HG03135 (cell line): ENCODE data around the gene OGA.

ENCODE experiments used
- ATAC-seq: cut with Tn5 transposase; IDR thresholded peaks from one replicate; pipeline ENCODE4 v1.9.1; 2021; ENCODE audit warnings: mild to moderate bottlenecking, moderate library complexity; ENCODE audit not compliant: unreplicated experiment

Gene OGA

GRCh38 chr10:101837748-101838147, 19.5 kb upstream of the OGA start:
- ATAC-seq = no peak

GRCh38 chr10:101835362-101835761, 17.1 kb upstream of the OGA start:
- no peak for ATAC-seq

- ATAC-seq = no peak
These were observed 16.1 kb upstream of the OGA start for GRCh38 chr10:101834341-101834740.

- ATAC-seq = no peak
These were observed 15.2 kb upstream of the OGA start for GRCh38 chr10:101833466-101833865.

GRCh38 chr10:101832325-101832771, 14.1 kb upstream of the OGA start:
- no peak for ATAC-seq

- no peak for ATAC-seq
These were observed 13.0 kb upstream of the OGA start for GRCh38 chr10:101831169-101831811.

- peak; percentile 53 for ATAC-seq
These were observed 12.3 kb upstream of the OGA start for GRCh38 chr10:101830322-101831168.

GRCh38 chr10:101829561-101830315, 11.5 kb upstream of the OGA start:
- peak; percentile 26 for ATAC-seq

- ATAC-seq = no peak
These were observed 10.7 kb upstream of the OGA start for GRCh38 chr10:101828766-101829551.

- no peak for ATAC-seq
These were observed 9.8 kb upstream of the OGA start for GRCh38 chr10:101827919-101828600.

- ATAC-seq = no peak
These were observed 8.7 kb upstream of the OGA start for GRCh38 chr10:101826852-101827434.

- no peak for ATAC-seq
These were observed 6.5 kb upstream of the OGA start for GRCh38 chr10:101824736-101825135.

- ATAC-seq = peak; percentile 11
These were observed 809 bp upstream of the OGA start for GRCh38 chr10:101818872-101819633.

GRCh38 chr10:101817337-101818118, 716 bp downstream of the OGA start:
- ATAC-seq = peak; percentile 6

- no peak for ATAC-seq
These were observed 1.3 kb downstream of the OGA start for GRCh38 chr10:101816913-101817336.

GRCh38 chr10:101816376-101816775, 1.9 kb downstream of the OGA start:
- no peak for ATAC-seq

GRCh38 chr10:101814466-101815071, 3.7 kb downstream of the OGA start:
- no peak for ATAC-seq

- ATAC-seq = no peak
These were observed 5.6 kb downstream of the OGA start for GRCh38 chr10:101812606-101813005.
